Measurements from ENCODE around the gene NAALADL1.
A peak's percentile ranks its signal among the peaks of the same experiment; 100 is the strongest.

The NAALADL1 gene

DNA sequence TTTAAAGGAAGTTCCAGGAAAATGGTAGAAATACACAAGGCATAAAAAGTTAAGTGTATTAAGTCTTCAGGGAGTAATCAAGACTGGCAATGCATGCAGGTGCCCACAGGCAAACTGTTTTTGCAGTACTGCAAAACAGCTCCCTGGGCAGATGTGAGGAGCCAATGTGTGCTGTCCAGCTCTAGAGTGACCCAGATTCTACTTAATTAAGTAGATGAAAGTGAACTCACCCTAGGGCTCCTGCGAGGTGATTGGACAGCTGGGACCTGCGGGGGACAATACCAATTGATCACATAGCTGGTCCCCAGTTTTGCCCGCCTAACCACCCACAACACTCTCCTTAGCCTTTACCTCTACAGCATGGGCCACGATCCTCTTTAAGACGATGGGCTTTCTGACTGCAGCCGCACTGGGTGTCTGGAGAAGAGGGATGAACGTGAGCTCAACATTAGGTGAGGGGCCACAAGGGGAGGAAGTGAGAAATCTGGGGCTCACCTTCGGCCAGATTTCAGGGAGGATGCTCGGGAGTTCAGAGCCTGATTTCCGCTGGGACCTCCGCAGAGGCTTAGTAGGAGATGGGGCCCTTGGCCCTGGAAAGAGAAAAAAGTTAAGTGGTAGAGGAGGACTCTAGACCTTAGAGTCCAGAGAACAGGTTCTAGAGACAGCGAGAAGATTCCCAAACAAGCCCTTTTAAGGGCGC, 24.9 kb upstream of the NAALADL1 start:
- TF ChIP-seq, protein P1, sequence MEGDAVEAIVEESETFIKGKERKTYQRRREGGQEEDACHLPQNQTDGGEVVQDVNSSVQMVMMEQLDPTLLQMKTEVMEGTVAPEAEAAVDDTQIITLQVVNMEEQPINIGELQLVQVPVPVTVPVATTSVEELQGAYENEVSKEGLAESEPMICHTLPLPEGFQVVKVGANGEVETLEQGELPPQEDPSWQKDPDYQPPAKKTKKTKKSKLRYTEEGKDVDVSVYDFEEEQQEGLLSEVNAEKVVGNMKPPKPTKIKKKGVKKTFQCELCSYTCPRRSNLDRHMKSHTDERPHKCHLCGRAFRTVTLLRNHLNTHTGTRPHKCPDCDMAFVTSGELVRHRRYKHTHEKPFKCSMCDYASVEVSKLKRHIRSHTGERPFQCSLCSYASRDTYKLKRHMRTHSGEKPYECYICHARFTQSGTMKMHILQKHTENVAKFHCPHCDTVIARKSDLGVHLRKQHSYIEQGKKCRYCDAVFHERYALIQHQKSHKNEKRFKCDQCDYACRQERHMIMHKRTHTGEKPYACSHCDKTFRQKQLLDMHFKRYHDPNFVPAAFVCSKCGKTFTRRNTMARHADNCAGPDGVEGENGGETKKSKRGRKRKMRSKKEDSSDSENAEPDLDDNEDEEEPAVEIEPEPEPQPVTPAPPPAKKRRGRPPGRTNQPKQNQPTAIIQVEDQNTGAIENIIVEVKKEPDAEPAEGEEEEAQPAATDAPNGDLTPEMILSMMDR (conservative IDR thresholded peaks at IDR 0.05; ENCODE audit: control insufficient read depth, insufficient read depth, low read depth, low read length) = no peak
- DNase-seq (ENCODE audit: low read depth) = no peak
- H3K4me3 ChIP-seq (ENCODE audit: control insufficient read depth, low read depth, low read length) = peak overlapping the region; percentile 90

DNA sequence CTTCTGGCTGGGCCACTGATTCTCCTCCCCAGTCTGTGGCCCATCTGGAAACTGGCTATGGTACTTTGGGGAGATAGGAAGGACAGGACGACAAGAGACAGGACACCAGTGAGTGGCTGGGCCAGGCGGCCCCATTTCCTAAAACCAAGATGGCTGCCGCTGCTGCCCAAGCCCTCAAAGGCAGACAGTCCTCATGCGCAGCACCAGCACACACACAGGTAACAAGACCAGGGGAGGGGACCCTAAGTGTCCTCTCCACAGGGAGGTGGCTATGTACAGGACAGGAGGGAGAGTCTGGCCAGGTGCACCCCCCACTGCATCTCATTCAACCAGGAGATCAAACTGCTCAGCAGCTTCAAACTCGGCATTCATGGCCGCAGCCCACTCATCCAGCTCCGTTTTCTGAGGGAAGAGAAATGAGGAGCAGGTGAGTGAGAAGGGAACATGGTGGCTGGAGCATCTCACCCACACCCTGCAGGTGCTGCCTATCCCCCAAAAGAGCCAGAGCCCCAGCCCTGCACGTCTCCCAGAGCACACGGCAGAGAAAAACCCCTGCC, 20.5 kb upstream of the NAALADL1 start:
- no peak overlapping the region for H3K4me3 ChIP-seq (ENCODE audit: control insufficient read depth, low read depth, low read length)
- TF ChIP-seq, protein P1 (conservative IDR thresholded peaks at IDR 0.05; ENCODE audit: control insufficient read depth, insufficient read depth, low read depth, low read length) = no peak
- DNase-seq (ENCODE audit: low read depth) = no peak

DNA sequence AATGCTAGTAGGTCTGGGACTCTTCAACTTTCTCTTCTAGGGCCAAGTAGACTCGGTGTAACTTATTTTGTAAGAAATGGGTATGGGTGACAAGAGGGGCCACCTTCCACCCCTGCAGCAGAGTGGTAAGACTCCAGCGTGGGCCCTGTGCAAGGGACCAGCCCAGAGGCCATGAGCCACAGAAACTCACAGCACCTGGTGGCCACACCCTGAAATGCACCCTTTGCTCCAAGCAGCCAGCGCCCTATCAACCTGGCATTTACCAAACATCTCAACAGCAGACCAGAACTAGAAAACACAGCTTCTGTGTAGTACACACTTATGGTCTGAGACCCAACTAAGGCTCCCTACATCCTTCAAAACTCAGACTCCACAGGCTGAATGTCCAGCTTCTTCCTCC, 19.8 kb upstream of the NAALADL1 start:
- no peak overlapping the region for H3K4me3 ChIP-seq (ENCODE audit: control insufficient read depth, low read depth, low read length)
- DNase-seq (ENCODE audit: low read depth) = peak; percentile 35
- TF ChIP-seq, protein P1 (conservative IDR thresholded peaks at IDR 0.05; ENCODE audit: control insufficient read depth, insufficient read depth, low read depth, low read length) = peak; percentile 59

DNA sequence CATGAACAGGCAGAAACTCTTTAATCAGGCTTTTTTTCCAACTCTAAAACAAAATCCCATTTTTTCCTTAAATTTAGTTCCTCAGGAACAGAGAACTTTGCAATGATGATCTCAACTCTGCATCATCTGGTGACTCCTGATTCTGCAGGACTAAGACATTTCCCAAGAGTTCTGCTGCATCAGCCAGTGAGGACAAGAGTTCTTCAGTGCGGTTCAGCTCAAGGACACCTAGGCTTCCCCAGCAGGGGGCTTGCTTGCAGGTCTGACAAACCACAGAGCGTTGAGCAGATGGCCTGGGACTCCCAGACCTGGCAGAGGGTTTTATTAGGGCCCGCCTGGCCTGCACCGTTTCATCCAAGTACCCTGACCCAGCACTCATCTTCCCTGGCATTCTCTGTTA, 19.1 kb upstream of the NAALADL1 start:
- H3K4me3 ChIP-seq (ENCODE audit: control insufficient read depth, low read depth, low read length) = no peak overlapping the region
- TF ChIP-seq, protein P1 (conservative IDR thresholded peaks at IDR 0.05; ENCODE audit: control insufficient read depth, insufficient read depth, low read depth, low read length) = no peak
- DNase-seq (ENCODE audit: low read depth) = peak; percentile 49

DNA sequence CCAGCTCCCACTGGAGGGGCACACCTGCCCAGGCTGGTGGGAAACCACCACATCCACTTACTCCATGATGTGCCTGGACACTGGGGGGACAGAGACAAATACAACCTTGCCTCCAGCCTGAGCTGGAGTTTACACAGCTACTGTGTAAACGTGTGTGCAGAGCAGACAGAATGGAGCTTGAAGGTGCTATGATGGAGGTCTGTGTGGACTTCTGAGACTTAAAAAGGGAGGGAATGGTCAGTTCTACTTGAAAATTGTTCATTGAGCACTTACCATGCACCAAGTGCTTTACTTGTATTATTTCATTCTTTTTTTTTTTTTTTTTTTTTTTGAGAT, 14.2 kb upstream of the NAALADL1 start:
- no peak overlapping the region for H3K4me3 ChIP-seq (ENCODE audit: control insufficient read depth, low read depth, low read length)
- TF ChIP-seq, protein P1 (conservative IDR thresholded peaks at IDR 0.05; ENCODE audit: control insufficient read depth, insufficient read depth, low read depth, low read length) = no peak
- DNase-seq (ENCODE audit: low read depth) = no peak

DNA sequence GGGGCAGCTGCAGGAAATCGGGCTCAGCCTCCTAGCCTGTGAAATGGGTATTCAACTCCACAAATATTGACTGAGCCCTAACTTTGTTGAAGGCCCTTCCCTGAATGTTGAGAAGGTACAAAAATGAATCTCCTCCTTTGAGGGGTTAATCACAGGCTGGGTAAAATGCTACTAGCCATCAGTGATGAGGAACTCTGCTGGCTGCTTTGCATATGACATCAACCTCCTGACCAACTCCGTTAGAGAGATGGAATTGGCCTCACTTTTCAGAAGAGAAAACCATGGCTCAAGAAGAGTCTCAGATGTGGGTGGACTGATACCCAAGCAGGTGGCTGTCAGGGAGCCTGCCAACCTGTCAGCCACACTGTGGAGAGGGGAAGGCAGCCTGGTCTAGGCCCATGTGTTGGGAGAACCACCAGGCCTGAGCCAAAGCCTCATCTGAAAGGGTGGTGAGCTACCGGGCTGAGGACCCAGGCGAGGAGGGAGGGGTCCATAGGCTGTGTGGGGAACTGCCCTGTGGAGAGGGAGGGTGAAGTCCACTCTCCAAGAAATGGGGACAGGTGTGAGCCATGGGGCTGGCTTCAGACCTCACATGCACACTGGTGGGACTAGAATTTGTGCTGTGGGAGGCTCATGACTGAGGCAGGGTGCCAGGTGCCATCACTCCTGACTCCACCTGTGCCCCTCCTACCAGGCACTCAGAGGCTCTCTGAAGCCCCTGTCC, 13.7 kb upstream of the NAALADL1 start:
- H3K4me3 ChIP-seq (ENCODE audit: control insufficient read depth, low read depth, low read length) = no peak overlapping the region
- TF ChIP-seq, protein P1 (conservative IDR thresholded peaks at IDR 0.05; ENCODE audit: control insufficient read depth, insufficient read depth, low read depth, low read length) = no peak
- DNase-seq (ENCODE audit: low read depth) = no peak
